OCI-M1 (cell line): ENCODE measurements around the gene RDH5.

ENCODE experiments used
- DNase-seq: peaks from one replicate; lab custom pipeline; 2025; lab: John Stamatoyannopoulos, UW

RDH5 gene

DNA sequence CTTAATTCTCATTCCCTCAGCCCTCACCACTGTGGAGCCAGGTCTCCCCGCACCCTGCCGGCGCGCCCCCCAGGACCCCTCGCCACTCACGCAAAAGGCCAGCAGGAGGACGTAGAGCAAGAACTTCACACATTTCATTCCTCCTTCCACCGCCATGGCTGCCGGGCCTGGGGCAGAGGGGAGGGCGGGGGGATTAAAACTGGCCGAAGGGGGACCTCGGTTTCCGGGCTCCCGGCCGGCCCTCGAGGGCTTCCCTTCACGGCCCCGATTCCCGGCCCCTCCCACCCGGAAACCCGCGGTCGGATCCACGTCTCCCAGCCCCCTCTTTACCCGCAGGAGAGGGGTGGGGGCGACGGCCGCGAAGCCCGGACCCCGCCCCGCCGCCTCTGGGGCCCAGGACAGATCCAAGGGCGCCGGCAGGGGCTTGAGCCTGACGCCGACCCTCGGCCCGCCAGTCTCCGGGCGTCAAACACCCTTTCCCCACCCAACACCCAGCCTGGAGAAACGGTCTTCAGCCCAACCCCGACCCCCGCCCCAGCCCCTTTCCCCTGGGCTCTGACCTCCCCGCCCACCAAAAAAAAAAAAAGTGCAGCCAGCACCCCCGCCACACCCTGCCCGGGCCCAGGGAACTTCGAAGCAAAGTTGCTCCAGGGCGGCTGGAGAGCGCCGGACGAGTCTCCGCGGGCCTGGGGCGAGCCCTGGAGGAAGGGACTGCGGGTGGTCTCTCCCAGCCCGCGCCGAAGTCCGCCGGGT is 8.2 kb downstream of the RDH5 start:
- DNase-seq: peak; percentile 61

DNA sequence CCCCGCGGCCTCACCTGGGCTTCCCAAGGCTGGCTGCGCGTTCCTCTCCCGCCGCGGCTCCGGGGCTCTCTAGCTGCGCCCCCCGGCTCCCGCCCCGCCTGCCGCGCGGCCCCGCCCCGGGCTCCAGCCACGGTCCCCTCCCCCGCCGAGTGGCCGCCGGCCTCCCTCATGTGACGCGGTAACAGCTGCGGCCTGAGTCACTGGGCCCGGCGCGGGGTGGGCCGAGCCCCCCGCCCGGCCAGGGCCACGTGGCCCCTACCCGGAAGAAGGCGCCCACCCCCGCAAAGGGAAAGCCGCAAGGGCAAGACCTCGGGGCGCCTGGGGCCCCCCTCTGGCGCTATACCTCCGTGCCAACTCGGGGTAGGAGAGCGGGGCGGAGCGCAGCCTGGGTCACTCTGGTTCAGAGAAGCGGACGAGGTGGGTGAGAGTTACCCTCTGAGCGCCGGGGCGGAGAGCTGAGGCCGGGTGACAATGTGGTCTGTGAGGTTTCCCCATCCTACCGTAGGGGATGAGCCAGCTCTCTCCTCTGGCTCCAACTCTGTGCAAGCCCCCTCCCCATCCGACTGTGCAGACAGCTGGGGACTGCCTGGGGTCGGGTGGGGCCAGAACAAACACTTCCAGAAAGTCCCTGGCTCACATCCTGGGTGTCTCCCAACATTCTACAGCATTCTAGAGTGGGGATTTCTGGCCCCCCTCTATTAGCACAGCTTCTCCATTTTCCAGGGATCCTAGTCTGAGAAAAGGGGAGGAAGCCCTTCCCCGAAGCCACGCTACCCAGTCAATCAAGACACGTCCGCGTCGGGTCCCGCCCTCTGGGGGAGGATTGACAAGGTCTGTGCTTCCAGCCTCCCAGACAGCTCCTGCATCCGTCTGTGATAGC is 9.0 kb downstream of the RDH5 start, which contains the start of gene CD63:
TSS of gene CD63 (minus strand) at position 71 of the 880 bp plus-strand sequence. CDS start 668 bp downstream, outside the sequence.
- DNase-seq: peak; percentile 93

DNA sequence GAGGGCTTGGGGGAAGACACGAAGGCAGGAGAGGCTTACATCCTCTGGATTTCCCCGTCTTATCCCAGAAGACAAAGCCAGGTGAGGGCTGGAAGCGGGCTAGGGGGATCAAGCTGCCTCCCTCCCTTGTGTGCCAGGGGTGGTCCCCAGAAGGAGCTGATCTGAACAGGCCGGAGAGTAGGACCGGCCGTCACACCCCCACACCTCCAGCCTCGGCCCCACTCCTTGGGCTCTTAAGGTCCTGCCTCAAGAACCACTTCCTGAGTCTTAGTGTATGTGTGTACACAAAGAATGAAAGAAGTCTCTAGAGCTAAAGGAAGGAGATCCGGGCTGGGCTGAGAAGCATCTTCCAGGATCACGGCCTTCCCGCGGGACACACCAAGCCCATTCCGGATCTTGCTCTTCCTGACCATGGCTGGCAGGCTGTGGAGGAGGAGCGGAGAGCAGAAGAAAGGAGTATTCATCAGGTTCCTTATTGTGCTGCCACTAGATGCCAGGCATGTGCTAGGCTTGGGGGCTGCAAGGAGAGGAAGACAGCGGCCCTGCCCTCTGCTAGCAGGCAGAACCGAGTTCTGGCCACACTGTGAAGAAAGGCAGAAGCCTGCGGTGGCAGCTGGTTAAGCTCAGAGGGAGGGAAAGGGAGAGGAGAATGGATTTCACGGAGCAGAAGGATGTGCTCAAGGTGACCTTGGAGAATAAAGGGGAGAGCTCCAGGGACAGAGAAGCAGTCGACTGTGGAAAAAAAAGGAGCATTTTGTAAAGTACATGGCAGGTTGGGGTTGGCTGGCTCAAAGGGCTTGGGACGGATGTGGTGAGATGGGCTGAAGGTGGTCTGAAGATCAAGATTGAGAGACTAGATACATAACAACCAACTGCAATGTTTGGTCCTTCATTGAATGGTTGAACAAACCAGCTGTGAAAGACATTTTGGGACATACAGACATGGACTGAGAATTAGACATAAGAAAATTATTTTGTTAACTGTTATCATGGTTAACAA is 9.9 kb downstream of the RDH5 start:
- DNase-seq: peak; percentile 81

DNA sequence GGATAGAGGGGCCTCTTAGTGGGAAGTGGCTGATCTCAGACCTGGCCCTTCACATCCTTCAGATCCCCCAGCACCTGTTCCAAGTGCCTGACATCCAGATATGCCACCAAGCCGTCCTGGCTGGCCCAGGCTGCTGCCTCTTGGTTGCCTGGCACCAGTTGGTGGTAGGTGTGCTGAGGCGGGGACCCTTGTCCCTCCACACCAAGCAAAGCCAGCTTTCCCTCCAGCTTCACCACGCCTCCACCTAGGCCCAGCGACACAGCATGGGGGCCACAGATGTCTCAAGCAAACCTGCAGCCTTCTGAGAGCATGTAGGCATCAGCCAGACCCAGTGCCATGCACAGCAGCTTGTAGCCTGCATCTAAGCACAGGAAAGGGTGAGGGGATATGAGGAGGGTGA is 12.1 kb downstream of the RDH5 start:
- no peak for DNase-seq

DNA sequence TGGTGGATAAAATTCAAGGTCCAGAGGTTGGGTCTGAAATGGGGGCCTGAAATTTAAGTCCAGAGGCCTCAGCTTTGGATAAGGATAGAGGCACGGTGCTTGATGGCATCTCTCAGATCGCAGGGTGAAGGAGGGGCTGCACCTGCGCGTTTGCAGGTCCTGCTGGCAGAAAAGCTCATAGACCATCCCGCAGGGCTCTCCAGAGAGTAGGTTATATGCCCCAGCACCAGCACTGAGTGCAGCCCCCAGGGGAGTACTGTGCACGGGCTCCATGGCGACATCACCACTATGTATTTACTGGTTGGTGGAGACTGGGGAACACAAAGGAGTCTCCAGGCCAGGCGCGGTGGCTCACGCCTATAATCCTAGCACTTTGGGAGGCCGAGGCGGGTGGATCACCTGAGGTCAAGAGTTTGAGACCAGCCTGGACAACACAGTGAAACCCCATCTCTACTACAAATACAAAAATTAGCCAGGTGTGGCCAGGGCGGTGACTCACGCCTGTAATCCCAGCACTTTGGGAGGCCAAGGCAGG is 12.9 kb downstream of the RDH5 start:
- no peak for DNase-seq

DNA sequence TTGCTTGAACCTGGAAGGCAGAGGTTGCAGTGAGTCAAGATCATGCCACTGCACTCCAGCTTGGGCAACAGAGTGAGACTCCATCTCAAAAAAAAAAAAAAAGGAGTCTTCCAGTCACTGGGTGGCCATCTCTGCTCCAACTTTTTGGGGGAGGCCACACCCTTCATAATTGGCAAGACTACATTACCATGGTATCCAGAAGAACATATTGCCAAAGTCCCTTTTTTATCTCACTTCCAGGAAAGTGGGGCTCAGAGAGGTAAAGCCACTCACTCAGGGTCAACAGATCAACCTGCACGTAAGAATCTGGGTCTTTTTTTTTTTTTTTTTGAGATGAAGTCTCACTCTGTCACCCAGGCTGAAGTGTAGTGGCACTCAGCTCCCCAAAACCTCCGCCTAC is 13.7 kb downstream of the RDH5 start:
- no peak for DNase-seq

DNA sequence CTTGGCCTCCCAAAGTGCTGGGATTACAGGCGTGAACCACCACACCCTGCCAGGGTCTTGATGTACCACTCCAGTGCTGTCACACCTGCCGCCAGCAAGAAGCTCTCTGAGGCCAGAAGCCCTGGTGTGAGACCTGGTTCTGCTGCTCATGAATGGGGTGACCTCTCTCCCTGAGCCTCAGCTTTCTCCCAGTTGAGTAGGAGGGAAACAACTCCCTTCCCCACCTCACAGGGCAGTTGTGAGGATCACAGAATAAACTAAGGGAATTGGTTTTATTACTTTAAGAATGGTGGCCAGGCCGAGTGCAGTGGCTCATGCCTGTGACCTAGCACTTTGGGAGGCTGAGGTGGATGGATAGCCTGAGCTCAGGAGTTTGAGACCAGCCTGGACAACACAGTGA is 14.4 kb downstream of the RDH5 start:
- DNase-seq: no peak

DNA sequence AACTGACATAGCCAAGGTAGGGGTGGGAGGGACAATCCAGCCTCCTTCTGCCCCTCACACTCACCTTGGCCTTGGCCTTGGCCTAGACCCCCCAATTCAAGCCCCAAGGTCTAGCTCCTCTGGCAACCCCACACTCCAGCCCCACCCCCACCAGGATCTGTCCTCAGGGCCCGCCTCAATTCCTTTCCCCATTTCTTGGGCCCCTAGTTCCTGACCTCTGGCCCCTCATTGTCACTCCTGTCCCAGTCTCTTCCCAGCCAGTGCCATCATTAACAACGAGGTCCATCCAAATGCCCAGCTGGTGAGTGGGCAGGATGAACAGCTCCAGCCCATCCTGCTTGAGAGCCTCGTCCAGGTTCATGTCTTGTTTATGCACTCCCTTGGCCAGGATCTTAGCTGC is 15.9 kb downstream of the RDH5 start:
- DNase-seq: no peak

DNA sequence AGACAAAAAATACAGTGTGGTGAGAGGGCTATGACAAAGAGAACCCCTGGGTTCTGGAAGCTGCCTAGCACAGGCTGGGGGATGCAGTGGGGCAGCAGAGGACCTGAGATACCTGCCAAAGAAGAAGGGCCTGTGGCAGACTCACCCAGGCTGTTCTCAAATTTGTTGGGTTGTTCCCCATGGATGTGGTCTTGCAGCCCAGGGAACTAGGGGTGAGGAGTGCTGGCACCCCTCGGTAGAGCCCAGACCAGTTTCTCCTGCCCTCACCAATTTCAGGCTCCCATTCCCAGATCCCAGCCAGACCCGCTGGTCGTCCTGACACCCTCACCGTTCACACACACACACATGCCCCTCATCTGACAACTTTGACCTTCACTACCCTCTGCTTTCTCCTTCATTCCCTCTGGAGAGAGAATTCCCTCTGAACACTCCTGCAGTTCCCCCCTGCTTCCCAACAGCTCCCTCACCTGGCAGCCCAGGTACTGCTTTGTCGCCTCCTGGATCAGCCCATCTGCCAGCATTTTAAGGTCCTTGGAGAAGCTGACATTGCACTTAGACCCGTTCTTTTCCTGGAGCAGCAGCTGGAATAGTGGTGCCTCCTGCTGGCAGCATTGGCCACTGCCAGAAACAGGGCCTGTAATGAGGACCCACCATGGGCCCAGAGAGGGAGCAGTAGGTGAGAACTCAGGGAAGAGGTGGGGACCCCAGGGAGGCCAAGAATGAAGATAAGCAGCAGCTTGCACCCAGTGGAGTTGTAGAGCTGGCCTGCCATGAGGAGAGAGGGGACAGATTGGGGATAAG is 16.8 kb downstream of the RDH5 start:
- DNase-seq: peak; percentile 89

DNA sequence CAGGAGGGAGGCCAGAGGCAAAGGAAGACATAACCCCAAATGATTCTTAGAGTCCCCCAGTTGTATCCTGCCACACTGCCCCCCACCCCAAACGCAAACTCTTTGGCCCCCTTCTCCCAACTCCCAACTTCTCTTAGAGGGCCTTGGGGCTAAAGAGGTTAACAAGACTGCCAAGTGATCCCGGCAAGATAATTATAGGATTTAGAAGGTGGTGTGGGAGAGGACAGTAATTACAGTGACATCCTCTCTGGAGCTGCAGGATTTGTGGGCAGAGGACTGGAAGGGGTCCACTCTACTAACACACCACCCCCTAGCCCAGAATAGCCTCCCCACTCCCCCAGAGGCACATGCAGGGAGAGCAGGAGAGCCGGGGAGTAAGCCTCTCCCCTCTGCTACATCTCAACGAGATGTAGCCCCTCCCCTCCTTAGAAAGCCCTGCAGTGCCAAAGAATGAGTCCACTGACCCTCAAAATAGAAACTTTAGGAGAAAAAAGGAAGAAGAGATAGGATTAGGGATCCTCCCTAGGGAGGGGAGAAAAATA is 17.5 kb downstream of the RDH5 start:
- DNase-seq: no peak

DNA sequence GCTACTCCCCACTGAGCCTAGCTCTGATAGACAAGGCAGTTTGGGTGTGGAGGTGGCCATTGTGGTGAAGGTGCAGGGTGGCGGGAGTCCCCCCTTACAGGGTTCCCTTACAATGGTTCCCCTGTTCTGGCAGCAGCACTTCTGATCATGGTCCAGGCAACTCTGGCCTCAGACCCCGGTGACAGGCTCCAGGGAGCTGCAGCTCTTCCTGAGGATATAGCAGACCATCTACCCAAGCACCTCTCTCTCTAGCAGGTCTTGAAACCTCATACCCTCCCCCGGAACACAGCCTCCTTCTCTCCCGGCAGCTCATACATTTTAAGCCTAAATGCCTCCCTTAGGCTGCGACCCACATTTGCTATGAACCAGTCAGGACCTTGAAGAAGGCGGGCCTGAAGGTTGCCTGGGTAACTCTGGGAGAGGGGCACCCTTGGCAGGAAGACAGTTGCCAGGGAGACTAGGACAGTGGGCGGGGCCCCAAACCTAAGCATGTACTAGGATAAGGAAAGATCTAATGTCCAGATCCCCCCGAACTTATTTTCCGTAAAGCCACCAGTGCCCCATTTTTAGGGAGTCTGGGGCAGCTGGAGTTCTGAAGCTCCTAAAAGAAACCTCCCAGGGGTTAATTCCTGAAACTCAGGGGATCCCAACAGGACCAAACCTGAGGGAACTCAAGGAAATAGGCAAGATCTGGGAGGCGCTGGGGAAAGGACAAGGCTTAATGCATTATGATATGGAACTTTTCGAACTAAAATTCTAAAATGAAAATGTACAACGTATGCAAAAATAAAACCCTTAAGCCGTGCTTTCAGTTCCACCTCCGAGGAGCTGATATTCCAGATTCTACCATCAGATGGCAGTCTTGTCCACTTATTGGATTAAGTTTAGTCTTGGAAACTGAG is 18.2 kb downstream of the RDH5 start:
- peak; percentile 97 for DNase-seq

DNA sequence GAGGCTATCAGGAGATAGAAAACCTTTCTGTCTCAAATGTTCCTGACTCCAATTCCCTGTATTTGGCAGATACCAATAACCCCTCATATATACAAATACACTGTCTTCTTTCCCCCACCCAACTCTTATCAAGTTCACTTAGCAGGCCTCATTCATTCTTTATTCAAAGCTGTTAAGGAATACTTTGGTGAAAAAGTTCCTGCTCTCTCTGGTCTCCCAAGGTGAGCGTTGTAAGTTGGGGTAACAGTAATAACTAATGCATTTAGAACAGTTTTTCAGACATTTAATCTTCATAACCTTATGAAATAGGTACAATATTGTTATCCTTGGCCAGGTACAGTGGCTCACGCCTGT is 18.8 kb downstream of the RDH5 start:
- no peak for DNase-seq

DNA sequence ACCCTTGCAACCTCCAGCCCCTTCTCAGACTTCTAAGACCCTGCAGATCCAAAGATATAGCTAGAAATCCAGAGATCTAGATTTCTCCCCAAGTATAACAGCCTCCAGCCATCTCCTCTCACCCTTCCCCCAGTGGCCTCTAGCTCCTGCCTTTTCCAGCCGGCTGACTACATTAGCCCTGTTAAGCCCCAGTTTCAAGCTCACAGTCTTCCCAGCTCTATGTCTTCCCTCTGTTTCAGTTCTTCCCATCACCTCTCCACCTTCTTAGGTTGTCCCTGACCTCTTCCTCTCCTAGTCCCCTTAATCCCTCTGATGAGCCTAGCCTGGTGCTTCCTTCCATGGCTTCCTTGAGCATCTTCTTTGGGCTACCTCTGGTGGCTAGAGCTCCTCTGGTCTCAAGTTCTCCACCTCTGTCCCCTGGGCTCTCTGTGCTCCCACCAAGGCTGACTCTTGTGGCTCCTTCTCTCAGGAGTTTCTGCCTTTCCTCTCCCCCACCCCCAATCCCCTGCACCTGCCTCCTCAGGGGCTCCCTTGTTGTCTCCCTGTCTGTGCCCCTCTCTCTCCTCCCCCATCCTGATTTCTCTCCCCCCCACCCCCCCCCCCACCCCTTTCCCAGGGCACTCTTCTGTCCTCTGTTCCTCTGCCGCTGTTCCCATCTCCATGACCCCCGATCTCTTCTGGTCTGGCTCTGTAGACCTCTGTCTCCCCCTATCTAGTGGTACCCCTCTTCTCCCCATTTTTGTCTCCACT is 21.9 kb downstream of the RDH5 start:
- DNase-seq: no peak

DNA sequence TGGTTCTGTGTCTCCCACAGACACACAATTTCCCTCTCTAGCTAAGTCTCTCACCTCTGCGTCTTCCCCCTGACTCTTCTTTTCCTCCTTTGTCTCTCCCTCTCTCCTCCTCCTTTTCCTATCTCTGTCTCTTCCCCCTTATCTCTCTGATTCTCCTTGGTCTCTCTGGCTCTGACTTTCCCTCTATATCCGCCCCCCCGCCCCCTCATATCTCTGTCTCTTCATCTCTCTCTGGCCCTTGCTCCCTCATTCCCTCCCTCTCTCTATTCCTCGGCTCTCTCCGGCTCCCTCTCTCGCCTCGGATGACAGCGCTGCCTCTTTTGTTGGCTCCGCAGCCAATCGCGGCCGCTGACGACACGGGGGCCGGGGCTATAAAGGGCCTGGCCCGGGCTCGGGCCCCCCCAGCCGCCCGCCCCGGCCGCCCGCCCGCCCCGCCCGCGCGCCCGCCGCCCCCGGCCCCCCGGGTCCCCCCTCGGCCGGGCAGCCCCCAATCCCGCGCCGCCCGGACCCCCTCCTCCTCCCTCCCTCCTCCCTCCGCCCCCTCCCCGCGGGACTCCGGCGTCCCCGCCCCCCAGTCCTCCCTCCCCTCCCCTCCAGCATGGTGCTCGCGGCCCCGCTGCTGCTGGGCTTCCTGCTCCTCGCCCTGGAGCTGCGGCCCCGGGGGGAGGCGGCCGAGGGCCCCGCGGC is 22.7 kb downstream of the RDH5 start, which contains the start of gene GDF11:
TSS of gene GDF11 (plus strand) at position 404 of the 687 bp plus-strand sequence. CDS start at position 599, 195 bp downstream.
- DNase-seq: peak; percentile 91

DNA sequence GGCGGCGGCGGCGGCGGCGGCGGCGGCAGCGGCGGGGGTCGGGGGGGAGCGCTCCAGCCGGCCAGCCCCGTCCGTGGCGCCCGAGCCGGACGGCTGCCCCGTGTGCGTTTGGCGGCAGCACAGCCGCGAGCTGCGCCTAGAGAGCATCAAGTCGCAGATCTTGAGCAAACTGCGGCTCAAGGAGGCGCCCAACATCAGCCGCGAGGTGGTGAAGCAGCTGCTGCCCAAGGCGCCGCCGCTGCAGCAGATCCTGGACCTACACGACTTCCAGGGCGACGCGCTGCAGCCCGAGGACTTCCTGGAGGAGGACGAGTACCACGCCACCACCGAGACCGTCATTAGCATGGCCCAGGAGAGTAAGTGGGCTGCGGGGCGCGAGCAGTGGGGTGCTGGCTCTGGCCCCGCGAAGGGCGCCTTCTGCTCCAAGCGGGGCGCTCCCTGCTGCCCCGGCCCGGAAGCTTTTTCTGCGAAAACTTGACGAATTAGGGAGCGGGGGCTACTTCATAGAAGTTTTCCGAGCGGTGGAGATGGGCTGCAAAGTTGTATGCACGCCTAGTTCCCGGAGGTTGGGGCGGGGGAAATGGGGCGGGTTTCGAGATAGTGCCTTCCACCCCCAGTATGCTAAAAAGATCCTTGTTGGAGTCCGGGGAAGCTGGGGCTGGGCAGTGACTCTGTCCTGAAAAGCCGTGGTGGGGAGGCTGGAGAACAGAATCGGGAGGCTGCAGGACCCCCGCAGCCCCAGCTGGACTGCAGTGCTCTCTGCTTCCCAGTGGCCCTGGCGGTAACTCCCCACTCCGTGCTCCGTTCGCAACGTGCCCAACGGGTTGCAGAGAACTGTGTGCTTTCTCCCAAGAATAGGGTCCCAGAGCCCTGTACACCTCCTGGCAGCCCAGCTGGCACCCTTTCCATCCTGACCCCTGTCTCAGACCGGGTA is 23.5 kb downstream of the RDH5 start:
- DNase-seq: peak; percentile 80

DNA sequence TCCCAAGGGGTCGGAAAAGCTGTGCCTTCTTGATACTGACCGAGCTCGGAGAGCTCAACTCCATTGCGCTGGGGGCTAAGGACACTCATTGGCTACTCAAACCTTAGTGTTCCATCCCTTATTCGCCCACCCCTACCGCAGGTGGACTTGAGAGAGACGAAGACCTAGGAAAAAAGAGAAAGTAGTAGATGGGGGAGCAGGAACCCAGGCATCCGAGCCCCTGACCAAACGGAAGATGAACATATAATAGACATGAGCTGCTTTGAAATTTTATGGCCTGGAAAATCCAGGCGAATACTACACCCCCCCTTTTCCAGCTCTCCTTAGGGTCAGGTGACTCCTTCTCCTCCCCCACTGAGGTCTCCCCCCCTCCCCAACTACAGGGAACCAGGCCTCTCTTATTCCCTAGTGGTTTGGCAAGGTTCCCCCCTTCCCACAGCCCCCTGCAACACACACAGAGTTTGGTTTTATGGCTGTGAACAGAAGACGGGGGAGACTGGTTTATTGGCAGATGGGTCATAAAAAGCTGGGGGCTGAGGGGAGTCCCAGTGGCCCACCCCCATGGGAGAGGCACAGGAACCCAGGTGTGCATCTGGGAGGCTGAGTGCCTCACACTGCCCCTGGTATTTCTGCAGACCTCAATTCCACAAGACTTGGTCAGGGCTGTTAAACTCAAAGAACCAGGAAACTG is 24.3 kb downstream of the RDH5 start:
- DNase-seq: no peak
